HEK293 (cell line): ENCODE results near the gene LSP1.

Experiments used
- CTCF ChIP-seq: fragments of 450-650 bp; formaldehyde crosslinking; IDR thresholded peaks from 2 replicates; pipeline ENCODE4 v1.5.1; 2016; ENCODE audit warnings: missing biosample characterization, missing genetic modification characterization
- ELK4 ChIP-seq: IDR thresholded peaks from 2 replicates; pipeline ENCODE4 v1.6.1; 2011; ENCODE audit warnings: mild to moderate bottlenecking, low read depth, low read length, borderline replicate concordance
- KLF16 ChIP-seq: fragments of 450-650 bp; formaldehyde crosslinking; IDR thresholded peaks from 2 replicates; pipeline ENCODE4 v1.5.1; 2017; ENCODE audit warnings: missing biosample characterization, missing genetic modification characterization
- OVOL3 ChIP-seq: fragments of 450-650 bp; formaldehyde crosslinking; IDR thresholded peaks from 2 replicates; pipeline ENCODE4 v1.5.1; 2016; ENCODE audit warnings: missing biosample characterization, missing genetic modification characterization
- TSHZ1 ChIP-seq: fragments of 450-650 bp; formaldehyde crosslinking; IDR thresholded peaks from 2 replicates; pipeline ENCODE4 v1.5.1; 2016; ENCODE audit warnings: missing biosample characterization, missing genetic modification characterization, borderline replicate concordance
- YY2 ChIP-seq: fragments of 450-650 bp; formaldehyde crosslinking; IDR thresholded peaks from 2 replicates; pipeline ENCODE4 v1.5.1; 2016; ENCODE audit warnings: missing biosample characterization, missing genetic modification characterization
- ZBTB11 ChIP-seq: fragments of 450-650 bp; formaldehyde crosslinking; conservative IDR thresholded peaks from 2 replicates; pipeline ENCODE4 v1.5.1; 2016; ENCODE audit warnings: low read depth, missing biosample characterization, missing genetic modification characterization
- ZBTB20 ChIP-seq: fragments of 450-650 bp; formaldehyde crosslinking; IDR thresholded peaks from 2 replicates; pipeline ENCODE4 v1.5.1; 2016; ENCODE audit warnings: missing biosample characterization, missing genetic modification characterization
- ZFP3 ChIP-seq: fragments of 450-650 bp; formaldehyde crosslinking; IDR thresholded peaks from 2 replicates; pipeline ENCODE4 v1.5.1; 2016; ENCODE audit warnings: low read depth, missing biosample characterization, missing genetic modification characterization
- ZNF133 ChIP-seq: fragments of 450-650 bp; formaldehyde crosslinking; IDR thresholded peaks from 2 replicates; pipeline ENCODE4 v1.5.1; 2016; ENCODE audit warnings: missing biosample characterization, missing genetic modification characterization
- ZNF398 ChIP-seq: fragments of 450-650 bp; formaldehyde crosslinking; IDR thresholded peaks from 2 replicates; pipeline ENCODE4 v1.5.1; 2017; ENCODE audit warnings: missing biosample characterization, missing genetic modification characterization
- ZNF423 ChIP-seq: fragments of 450-650 bp; formaldehyde crosslinking; IDR thresholded peaks from 2 replicates; pipeline ENCODE4 v1.5.1; 2016; ENCODE audit warnings: missing biosample characterization, missing genetic modification characterization
- ZNF623 ChIP-seq: fragments of 450-650 bp; formaldehyde crosslinking; IDR thresholded peaks from 2 replicates; pipeline ENCODE4 v1.5.1; 2016; ENCODE audit warnings: missing biosample characterization, missing genetic modification characterization
- ZNF629 ChIP-seq: fragments of 450-650 bp; formaldehyde crosslinking; IDR thresholded peaks from 2 replicates; pipeline ENCODE4 v1.5.1; 2017; ENCODE audit warnings: missing biosample characterization, missing genetic modification characterization

GRCh38 chr11:1929621-1930461 lies 77.0 kb downstream of the LSP1 start:
- TF ChIP-seq ELK4 (no peak), KLF16 (tag by site-specific recombination) (no peak), ZNF398 (tag by site-specific recombination) (no peak), CTCF (tag by site-specific recombination) (no peak), ZNF423 (tag by site-specific recombination) (no peak), ZNF133 (tag by site-specific recombination) (no peak), ZNF623 (tag by site-specific recombination) (no peak), ZBTB11 (tag by site-specific recombination) (no peak), OVOL3 (tag by site-specific recombination) (no peak), ZFP3 (tag by site-specific recombination) (no peak), ZNF629 (tag by site-specific recombination) (no peak), YY2 (no peak), ZBTB20 (no peak), TSHZ1 (tag by site-specific recombination) (no peak)
